HepG2 (cell line): ENCODE data around the gene ATXN1L. TPM values are rescaled to one million over a fixed set of nuclear protein-coding genes. Genes with fewer than 3 reads are reported as not detected.

Experiments
- ATF7 ChIP-seq, 2 experiments: fragments of 450-650 bp in 1 of 2; sonication (generic) in 1 of 2; formaldehyde crosslinking in 1 of 2; IDR thresholded peaks; 2 replicates each; pipeline versions ENCODE4 v1.4.0 to v1.6.1; 2016 to 2020; ENCODE audit warnings: antibody characterized with exemption in 1 of 2, mild to moderate bottlenecking in 1 of 2, missing genetic modification reagents in 1 of 2
- KIAA2018 ChIP-seq: sonication (generic); formaldehyde crosslinking; IDR thresholded peaks from 2 replicates; pipeline ENCODE4 v1.5.0; 2020; ENCODE audit warnings: mild to moderate bottlenecking, missing genetic modification reagents, borderline replicate concordance
- KLF11 ChIP-seq: IDR thresholded peaks from 2 replicates; pipeline ENCODE4 v1.6.1; 2016; ENCODE audit warnings: missing compliant biosample characterization
- NRL ChIP-seq: sonication (generic); formaldehyde crosslinking; IDR thresholded peaks from 2 replicates; pipeline ENCODE4 v1.5.0; 2020; ENCODE audit warnings: missing genetic modification reagents, mild to moderate bottlenecking, moderate library complexity, borderline replicate concordance
- PPARG ChIP-seq: conservative IDR thresholded peaks from 2 replicates; pipeline ENCODE4 v1.6.1; 2016; ENCODE audit warnings: missing biosample characterization, missing genetic modification reagents
- PREB ChIP-seq: sonication (generic); formaldehyde crosslinking; IDR thresholded peaks from 2 replicates; pipeline ENCODE4 v1.4.0; 2020; ENCODE audit warnings: missing genetic modification reagents
- SNAPC4 ChIP-seq: sonication (generic); formaldehyde crosslinking; IDR thresholded peaks from 2 replicates; pipeline ENCODE4 v1.4.0; 2020; ENCODE audit warnings: mild to moderate bottlenecking, missing genetic modification reagents
- THAP8 ChIP-seq: sonication (generic); formaldehyde crosslinking; IDR thresholded peaks from 2 replicates; pipeline ENCODE4 v1.5.1; 2020; ENCODE audit warnings: missing genetic modification reagents, mild to moderate bottlenecking, borderline replicate concordance
- ZNF24 ChIP-seq: fragments of 450-650 bp; IDR thresholded peaks from 2 replicates; pipeline ENCODE4 v1.6.1; 2017; ENCODE audit warnings: antibody characterized with exemption, mild to moderate bottlenecking
- ZNF652 ChIP-seq: IDR thresholded peaks from 2 replicates; pipeline ENCODE4 v1.6.1; 2016; ENCODE audit warnings: low read depth, borderline replicate concordance
- polyA plus RNA-seq, 8 experiments: library from polyadenylated mRNA; depleted of rRNA in 3 of 8; stranded (reverse) in 7 of 8; unstranded in 1 of 8; fragments of >200 nt; fragmentation: Illumina TruSeq in 4 of 8; extraction: Trizol in 4 of 8; gene quantifications; 2 replicates each; pipeline versions ENCODE4 v1.2.1 to v1.2.3, GENCODE V29; 2011 to 2016; ENCODE audit warnings: low read depth in 4 of 8, missing spikeins in 1 of 8, mixed read lengths in 1 of 8; ENCODE audit not compliant: insufficient read depth in 1 of 8
- total RNA-seq, 5 experiments: library from RNA; depleted of rRNA; stranded (reverse); fragments of >200 nt; fragmentation: Illumina TruSeq; extraction: Trizol; gene quantifications; 2 replicates each; pipeline ENCODE4 v1.2.3, GENCODE V29; 2016; ENCODE audit warnings: low read depth in 1 of 5
- TF ChIP-seq, protein P1 (sequence below): conservative IDR thresholded peaks from 2 replicates; pipeline ENCODE4 v1.6.1; 2018; ENCODE audit warnings: missing genetic modification reagents

The ATXN1L gene
- total and polyA plus RNA-seq, 2 of the 13 experiments (the other 11 are each of a cell fraction or from before 2014, with no cell fraction given), result 20.0 to 22.4 TPM

- TF ChIP-seq, protein P1, sequence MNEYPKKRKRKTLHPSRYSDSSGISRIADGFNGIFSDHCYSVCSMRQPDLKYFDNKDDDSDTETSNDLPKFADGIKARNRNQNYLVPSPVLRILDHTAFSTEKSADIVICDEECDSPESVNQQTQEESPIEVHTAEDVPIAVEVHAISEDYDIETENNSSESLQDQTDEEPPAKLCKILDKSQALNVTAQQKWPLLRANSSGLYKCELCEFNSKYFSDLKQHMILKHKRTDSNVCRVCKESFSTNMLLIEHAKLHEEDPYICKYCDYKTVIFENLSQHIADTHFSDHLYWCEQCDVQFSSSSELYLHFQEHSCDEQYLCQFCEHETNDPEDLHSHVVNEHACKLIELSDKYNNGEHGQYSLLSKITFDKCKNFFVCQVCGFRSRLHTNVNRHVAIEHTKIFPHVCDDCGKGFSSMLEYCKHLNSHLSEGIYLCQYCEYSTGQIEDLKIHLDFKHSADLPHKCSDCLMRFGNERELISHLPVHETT, result no peak
- no peak for TF ChIP-seq THAP8 (CRISPR knock-in tag)
- TF ChIP-seq ZNF652 (CRISPR knock-in tag), result no peak
- TF ChIP-seq ZNF24, result no peak
- 0 out of 2 replicates have a peak, but pooled peaks have one; percentile 12 for TF ChIP-seq PPARG (CRISPR knock-in tag)
- TF ChIP-seq NRL (CRISPR knock-in tag), result no peak
- no peak for TF ChIP-seq KLF11
- no peak for TF ChIP-seq ATF7 (IDR thresholded peaks at IDR 0.05)
- TF ChIP-seq ATF7 (CRISPR knock-in tag; IDR thresholded peaks at IDR 0.05), result 0 out of 2 replicates have a peak, but pooled peaks have one; percentile 57
- TF ChIP-seq SNAPC4, result no peak
- no peak for TF ChIP-seq PREB (CRISPR knock-in tag)
- no peak for TF ChIP-seq KIAA2018 (CRISPR knock-in tag)
Observed at GRCh38 chr16:71883849-71884638, 38.3 kb downstream of the ATXN1L start, which contains the start of gene ZNF821 (continued).
